Keratinocyte (primary cell): ENCODE measurements around the gene YWHAH. TPM values are rescaled to one million over a fixed set of nuclear protein-coding genes. Genes with fewer than 3 reads are reported as not detected.

ENCODE experiments used
- DNase-seq: peaks from one replicate; pipeline ENCODE4 v3.0.0-alpha.2; 2011; ENCODE audit warnings: low read depth, missing footprints, low spot score
- FAIRE-seq: peaks from 2 replicates; lab custom pipeline; 2011; peaks lifted over from hg19 to GRCh38; lab: Jason Lieb, UNC
- H2AFZ ChIP-seq: 2 replicates; pipeline ENCODE4 v1.6.0; 2012; ENCODE audit warnings: low read length, control low read depth, inconsistent platforms; ENCODE audit not compliant: control insufficient read depth
- H3K27ac ChIP-seq: 2 replicates; pipeline ENCODE4 v1.5.1; 2011; ENCODE audit warnings: low read length; ENCODE audit not compliant: control insufficient read depth, insufficient read depth
- H3K27me3 ChIP-seq: 3 replicates; pipeline ENCODE4 v1.6.0; 2011; ENCODE audit warnings: low read length; ENCODE audit not compliant: control insufficient read depth, insufficient read depth; ENCODE audit errors: extremely low read depth
- H3K36me3 ChIP-seq, 2 experiments: 2 replicates in 1 of 2; 3 replicates in 1 of 2; pipeline ENCODE4 v1.5.1; 2011; ENCODE audit warnings: low read length in 2 of 2, mild to moderate bottlenecking in 1 of 2; ENCODE audit not compliant: control insufficient read depth in 2 of 2, insufficient read depth in 2 of 2; ENCODE audit errors: extremely low read depth in 1 of 2
- H3K4me1 ChIP-seq: 3 replicates; pipeline ENCODE4 v1.5.1; 2011; ENCODE audit warnings: low read length; ENCODE audit not compliant: control insufficient read depth, insufficient read depth; ENCODE audit errors: extremely low read depth
- H3K4me2 ChIP-seq: 3 replicates; pipeline ENCODE4 v1.6.0; 2011; ENCODE audit warnings: low read depth, low read length; ENCODE audit not compliant: control insufficient read depth, insufficient read depth; ENCODE audit errors: extremely low read depth
- H3K4me3 ChIP-seq, 3 experiments: fragments of 200-600 bp in 1 of 3; sonication (generic) in 1 of 3; 2 replicates in 2 of 3; 3 replicates in 1 of 3; pipeline ENCODE4 v1.5.1; 2011 to 2016; ENCODE audit warnings: low read length in 3 of 3, mild to moderate bottlenecking in 3 of 3, control low read depth in 2 of 3, inconsistent platforms in 1 of 3, low read depth in 1 of 3, mixed read lengths in 1 of 3, mixed run types in 1 of 3, moderate library complexity in 1 of 3; ENCODE audit not compliant: control insufficient read depth in 2 of 3, insufficient read depth in 2 of 3; ENCODE audit errors: extremely low read depth in 1 of 3
- H3K79me2 ChIP-seq: 2 replicates; pipeline ENCODE4 v1.6.0; 2012; ENCODE audit warnings: low read length; ENCODE audit not compliant: control insufficient read depth, insufficient read depth
- H3K9ac ChIP-seq: 3 replicates; pipeline ENCODE4 v1.6.0; 2011; ENCODE audit warnings: low read length; ENCODE audit not compliant: control insufficient read depth, insufficient read depth; ENCODE audit errors: extremely low read depth
- H3K9me1 ChIP-seq: 3 replicates; pipeline ENCODE4 v1.6.0; 2011; ENCODE audit warnings: low read length; ENCODE audit not compliant: control insufficient read depth, insufficient read depth; ENCODE audit errors: extremely low read depth
- H3K9me3 ChIP-seq: 2 replicates; pipeline ENCODE4 v1.5.1; 2012; ENCODE audit warnings: low read depth, low read length; ENCODE audit not compliant: control insufficient read depth
- H4K20me1 ChIP-seq: 3 replicates; pipeline ENCODE4 v1.6.0; 2011; ENCODE audit warnings: low read length; ENCODE audit not compliant: control insufficient read depth, insufficient read depth; ENCODE audit errors: extremely low read depth
- CTCF ChIP-seq, 3 experiments: IDR thresholded peaks in 1 of 3; conservative IDR thresholded peaks in 1 of 3; optimal IDR thresholded peaks in 1 of 3; 2 replicates in 2 of 3; 3 replicates in 1 of 3; pipeline versions ENCODE3 to v1.5.1; 2011; ENCODE audit warnings: low read length in 3 of 3, mild to moderate bottlenecking in 3 of 3, moderate library complexity in 2 of 3, control low read depth in 1 of 3, inconsistent platforms in 1 of 3; ENCODE audit not compliant: insufficient read depth in 2 of 3; ENCODE audit errors: extremely low read depth in 1 of 3
- EZH2 ChIP-seq: IDR thresholded peaks from one replicate; pipeline ENCODE4 v1.6.1; 2012; ENCODE audit warnings: inconsistent platforms, mild to moderate bottlenecking, low read length, moderate library complexity
- dilution Hi-C: fragments of 300-500 bp; cut with MboI; formaldehyde crosslinking; loops from one replicate; pipeline ENCODE4 v1.7.0; 2020; ENCODE audit warnings: low sequenced_read_pairs; ENCODE audit not compliant: extremely low pct_ligation_motif_present
- polyA plus RNA-seq, 5 experiments: library from polyadenylated mRNA; depleted of rRNA in 3 of 5; stranded (reverse) in 3 of 5; stranded (forward) in 1 of 5; unstranded in 1 of 5; fragments of >200 nt; gene quantifications; 1 replicate in 1 of 5; 2 replicates in 3 of 5; 3 replicates in 1 of 5; pipeline versions ENCODE4 v1.2.1 to v1.2.3, GENCODE V29; 2011 to 2012; ENCODE audit warnings: missing spikeins in 2 of 5, low read depth in 1 of 5, low replicate concordance in 1 of 5

The YWHAH gene
- polyA plus RNA-seq, 1 donor (not counting 4 experiments of a cell fraction or from before 2014, with no cell fraction given), result 108 TPM

- dilution Hi-C loops, result no loop called here
- DNase-seq (no peak), FAIRE-seq (no peak)
- Histone ChIP-seq H3K36me3 (no peaks in the 10 kb centered on the region), H3K9me1 (no peaks in the 10 kb centered on the region), H3K79me2 (no peaks in the 10 kb centered on the region), H3K4me2 (no peak overlapping the region), H2AFZ (no peak overlapping the region), H3K27me3 (no peaks in the 10 kb centered on the region), H3K27ac (no peak overlapping the region), H3K9me3 (no peaks in the 10 kb centered on the region), H3K4me1 (no peaks in the 10 kb centered on the region), H3K9ac (no peak overlapping the region), H3K4me3 (no peak overlapping the region), H4K20me1 (no peaks in the 10 kb centered on the region)
- TF ChIP-seq EZH2 (no peak), CTCF (optimal IDR thresholded peaks at IDR 0.05 in 1 of 3, IDR thresholded peaks at IDR 0.05 in 1 of 3, conservative IDR thresholded peaks at IDR 0.05 in 1 of 3; ENCODE audit: extremely low read depth in 1 of 3, insufficient read depth in 2 of 3, low read length in 3 of 3) (no peak)
These were observed 39.7 kb downstream of the YWHAH start for GRCh38 chr22:31983911-31984656.

- DNase-seq (no peak), FAIRE-seq (no peak)
- dilution Hi-C loops, result no loop called here
- Histone ChIP-seq H3K27ac (no peak overlapping the region), H3K4me3 (no peak overlapping the region), H3K9me3 (no peaks in the 10 kb centered on the region), H4K20me1 (no peaks in the 10 kb centered on the region), H3K9ac (no peak overlapping the region), H3K36me3 (no peaks in the 10 kb centered on the region), H3K4me1 (no peaks in the 10 kb centered on the region), H3K27me3 (peaks cover 7% of the 10 kb centered on the region), H3K9me1 (no peaks in the 10 kb centered on the region), H3K79me2 (no peaks in the 10 kb centered on the region), H2AFZ (no peak overlapping the region), H3K4me2 (no peak overlapping the region)
- TF ChIP-seq CTCF (optimal IDR thresholded peaks at IDR 0.05 in 1 of 3, IDR thresholded peaks at IDR 0.05 in 1 of 3, conservative IDR thresholded peaks at IDR 0.05 in 1 of 3; ENCODE audit: extremely low read depth in 1 of 3, insufficient read depth in 2 of 3, low read length in 3 of 3) (no peak), EZH2 (no peak)
These were observed 42.9 kb downstream of the YWHAH start for GRCh38 chr22:31987218-31987617.
